BJ (cell line): ENCODE results near the gene NDUFAF7. TPM values are rescaled to one million over a fixed set of nuclear protein-coding genes. Genes with fewer than 3 reads are reported as not detected.
"Not testable (repeated sequence)": the region's sequence is repeated elsewhere in the genome, so short reads cannot be mapped to it uniquely, and the experiment has no call there.

ENCODE experiments used
- CTCF ChIA-PET: fragments of 350-600 bp; formaldehyde crosslinking; extraction: SDS; loops from one replicate; lab custom pipeline; 2021; ENCODE audit warnings: antibody characterized with exemption, inconsistent platforms; lab: Yijun Ruan, JAX
- POLR2A ChIA-PET: fragments of 300-600 bp; sonication (Branson Sonifier 250); formaldehyde crosslinking; extraction: SDS; loops from one replicate; lab custom pipeline; 2021; ENCODE audit warnings: antibody characterized with exemption; lab: Charles Lee
- DNase-seq: peaks from one replicate; pipeline ENCODE4 v3.0.0-alpha.2; 2011; ENCODE audit warnings: low read depth
- H3K27me3 ChIP-seq: 2 replicates; pipeline ENCODE4 v1.6.0; 2011; ENCODE audit warnings: low read length; ENCODE audit not compliant: control insufficient read depth, insufficient read depth
- H3K36me3 ChIP-seq: 2 replicates; pipeline ENCODE4 v1.5.1; 2011; ENCODE audit warnings: low read length; ENCODE audit not compliant: control insufficient read depth, insufficient read depth
- H3K4me3 ChIP-seq: 2 replicates; pipeline ENCODE4 v1.5.1; 2011; ENCODE audit warnings: low read depth, mild to moderate bottlenecking, control low read depth, low read length
- CTCF ChIP-seq: IDR thresholded peaks from 2 replicates; pipeline ENCODE4 v1.5.1; 2011; ENCODE audit warnings: low read depth, mild to moderate bottlenecking, control low read depth, inconsistent platforms, low read length, moderate library complexity; ENCODE audit not compliant: insufficient read depth
- polyA plus RNA-seq: library from polyadenylated mRNA; depleted of rRNA; stranded (reverse); fragments of >200 nt; gene quantifications from 2 replicates; pipeline ENCODE4 v1.2.3, GENCODE V29; 2011

Gene NDUFAF7
- polyA plus RNA-seq, 1 experiment, result 9.5 TPM

GRCh38 chr2:37283207-37283606 lies 51.7 kb downstream of the NDUFAF7 start:
- no peak overlapping the region for H3K4me3 ChIP-seq
- no peaks in the 10 kb centered on the region for H3K27me3 ChIP-seq
- DNase-seq, result peak; percentile 45
- ChIA-PET POLR2A (no interaction called here), CTCF (interaction anchor here (1.3 kb wide), 1 partner anchor 13 kb away, joined by 3 read pairs; no protein-coding TSS in a partner anchor)
- no peak for TF ChIP-seq CTCF
- H3K36me3 ChIP-seq, result no peaks in the 10 kb centered on the region

- Histone ChIP-seq H3K36me3 (no peaks in the 10 kb centered on the region), H3K4me3 (no peak overlapping the region), H3K27me3 (no peaks in the 10 kb centered on the region)
- ChIA-PET CTCF (interaction anchor here (0.7 to 1.2 kb wide), 3 partner anchors 19 to 111 kb away, joined by 3 read pairs; no protein-coding TSS in a partner anchor), POLR2A (no interaction called here)
- no peak for TF ChIP-seq CTCF
- no peak for DNase-seq
Observed at GRCh38 chr2:37284381-37284780, 52.9 kb downstream of the NDUFAF7 start.

- Histone ChIP-seq H3K27me3 (no peaks in the 10 kb centered on the region), H3K4me3 (no peak overlapping the region), H3K36me3 (no peaks in the 10 kb centered on the region; the same call in 1 of the 2 replicates)
- DNase-seq, result no peak
- ChIA-PET POLR2A (no interaction called here), CTCF (no interaction called here)
- 0 out of 2 replicates have a peak, but pooled peaks have one; percentile 9 for TF ChIP-seq CTCF
Observed at GRCh38 chr2:37287966-37288365, 56.5 kb downstream of the NDUFAF7 start.

- CTCF ChIA-PET, result no interaction called here
Observed at GRCh38 chr2:37291680-37292079, 60.2 kb downstream of the NDUFAF7 start.

GRCh38 chr2:37294858-37295257 lies 63.4 kb downstream of the NDUFAF7 start:
- CTCF ChIA-PET, H3K4me3 ChIP-seq, DNase-seq, POLR2A ChIA-PET, H3K27me3 ChIP-seq, H3K36me3 ChIP-seq: not testable (repeated sequence)

More at GRCh38 chr2:37291680-37292079, 60.2 kb downstream of the NDUFAF7 start:
- DNase-seq, result no peak
- Histone ChIP-seq H3K27me3 (no peaks in the 10 kb centered on the region), H3K36me3 (no peaks in the 10 kb centered on the region; the same call in 1 of the 2 replicates), H3K4me3 (no peak overlapping the region)
- TF ChIP-seq CTCF, result no peak
- POLR2A ChIA-PET, result no interaction called here

GRCh38 chr2:37295469-37296073 lies 64.1 kb downstream of the NDUFAF7 start:
- ChIA-PET POLR2A (no interaction called here), CTCF (interaction anchor here (1.6 kb wide), 1 partner anchor 12 kb away, joined by 3 read pairs; no protein-coding TSS in a partner anchor)
- TF ChIP-seq CTCF, result no peak
- Histone ChIP-seq H3K27me3 (no peaks in the 10 kb centered on the region), H3K4me3 (no peak overlapping the region), H3K36me3 (no peaks in the 10 kb centered on the region; the same call in 1 of the 2 replicates)
- DNase-seq, result no peak
